KG1 (cell line): ENCODE results near the gene PLEKHA8.

ENCODE experiments used
- DNase-seq: peaks from one replicate; lab custom pipeline; 2025; lab: John Stamatoyannopoulos, UW

The PLEKHA8 gene

DNA sequence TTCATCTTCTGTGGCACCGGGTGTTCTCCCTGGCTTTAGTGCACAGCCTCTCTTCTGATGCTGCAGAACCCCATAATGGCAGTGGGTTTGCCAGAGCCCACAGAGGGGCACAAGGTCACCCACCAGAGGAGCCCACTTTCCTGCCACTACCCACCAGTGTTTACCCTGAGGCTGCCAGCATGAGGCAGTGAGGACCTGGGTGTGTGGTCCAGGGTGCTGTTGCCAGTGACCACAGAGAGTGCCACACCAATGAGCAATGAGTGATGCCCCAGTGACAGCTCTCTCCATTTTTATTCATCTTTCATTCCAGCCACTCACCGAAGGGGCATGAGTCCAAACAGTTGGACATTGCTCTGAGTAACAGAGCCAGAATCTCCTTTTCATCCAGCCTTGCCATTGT, 141.4 kb downstream of the PLEKHA8 start:
- no peak for DNase-seq

DNA sequence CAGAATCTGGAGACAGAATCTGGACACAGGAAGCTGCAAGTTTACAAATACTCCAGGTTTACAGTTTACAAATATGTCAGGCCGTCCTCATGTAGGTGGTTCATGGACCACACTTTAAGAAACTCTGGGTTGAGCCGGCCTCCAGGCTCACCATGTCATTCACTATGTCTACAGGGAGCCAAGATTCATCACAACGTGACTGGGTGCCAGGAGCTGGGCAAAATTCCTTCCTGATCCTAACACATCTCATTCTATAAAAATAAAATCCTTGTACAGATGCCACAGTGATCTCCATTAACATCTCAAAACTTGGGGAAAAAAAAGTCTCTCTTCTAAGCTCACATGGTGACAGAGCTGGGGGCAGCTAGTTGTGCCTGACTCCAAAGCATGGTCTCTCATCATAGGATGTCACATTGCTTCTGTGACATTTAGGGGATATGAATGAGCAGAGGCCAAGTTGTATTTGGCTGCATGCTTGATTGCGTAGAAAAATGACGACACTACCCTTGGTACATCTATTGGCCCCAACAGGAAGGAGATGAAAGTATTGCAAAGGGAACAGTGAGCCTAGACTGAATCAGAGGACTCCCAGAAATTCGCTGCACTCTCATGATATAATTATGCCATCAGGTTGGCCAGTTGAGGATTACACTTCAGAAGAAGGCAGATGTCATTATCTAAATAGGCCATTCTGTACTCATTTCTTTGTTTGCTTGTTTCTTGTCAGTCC, 142.4 kb downstream of the PLEKHA8 start:
- no peak for DNase-seq

GRCh38 chr7:30171766-30172447, 143.7 kb downstream of the PLEKHA8 start:
- DNase-seq: no peak

DNA sequence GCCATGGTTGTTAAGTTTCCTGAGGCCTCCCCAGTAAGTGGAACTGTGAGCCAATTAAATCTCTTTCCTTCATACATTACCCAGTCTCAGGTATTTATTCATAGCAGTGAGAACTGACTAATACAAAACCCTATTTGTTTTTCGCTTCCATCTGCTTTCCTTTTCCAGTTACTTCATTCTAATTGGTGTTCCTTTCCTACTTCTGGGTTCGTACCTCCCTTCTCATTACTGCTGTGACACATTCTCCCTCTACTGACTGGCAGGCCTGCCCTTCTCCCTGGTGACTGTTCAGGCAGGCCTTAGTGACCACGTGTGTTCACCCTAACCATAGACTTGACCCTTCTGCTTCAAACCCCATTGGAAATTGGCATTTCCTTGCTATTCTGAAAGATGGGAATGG, 144.2 kb downstream of the PLEKHA8 start:
- no peak for DNase-seq

DNA sequence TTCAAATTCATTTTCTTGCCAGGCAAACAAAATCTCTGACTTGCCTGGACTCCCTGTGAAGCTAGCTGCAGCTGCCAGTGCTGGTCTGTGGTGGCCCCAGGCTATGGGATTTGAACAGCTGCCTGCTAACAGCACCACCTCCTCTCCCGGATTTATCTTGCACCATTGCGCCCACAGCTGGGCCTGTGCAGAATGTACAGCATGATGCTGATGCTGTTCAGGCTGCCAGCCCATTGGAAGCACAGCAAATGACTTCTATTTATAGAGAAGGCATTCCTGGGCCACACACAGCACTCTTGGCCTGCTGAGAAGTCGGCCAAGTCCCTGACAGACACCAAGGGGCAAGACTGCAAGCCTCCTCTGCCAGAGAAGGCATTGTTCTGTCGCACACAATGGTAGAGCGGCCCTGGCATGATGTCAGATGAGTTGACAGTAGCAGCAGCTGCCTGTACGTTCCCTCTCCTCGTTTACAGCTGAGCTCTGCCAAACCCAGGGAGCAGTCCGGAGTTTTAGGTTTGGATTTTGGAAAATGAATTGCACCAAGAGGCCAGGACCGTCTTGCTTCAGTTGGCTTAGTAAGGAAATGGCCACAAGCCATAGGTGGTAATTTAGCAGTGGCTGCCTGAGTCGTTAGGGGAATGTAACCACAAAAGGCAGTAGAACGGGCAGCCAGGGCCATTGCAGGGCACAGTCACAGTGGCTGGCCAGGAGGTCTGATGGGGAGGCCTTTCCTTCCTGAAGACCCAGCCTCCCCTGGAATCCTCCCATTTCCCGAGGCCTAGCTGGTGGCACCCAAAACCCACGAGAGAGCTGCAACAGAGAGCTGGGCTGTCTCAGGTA, 145.1 kb downstream of the PLEKHA8 start:
- no peak for DNase-seq

- no peak for DNase-seq
Observed at GRCh38 chr7:30175180-30175579, 147.0 kb downstream of the PLEKHA8 start.

GRCh38 chr7:30175636-30176147, 147.5 kb downstream of the PLEKHA8 start:
- DNase-seq: no peak

DNA sequence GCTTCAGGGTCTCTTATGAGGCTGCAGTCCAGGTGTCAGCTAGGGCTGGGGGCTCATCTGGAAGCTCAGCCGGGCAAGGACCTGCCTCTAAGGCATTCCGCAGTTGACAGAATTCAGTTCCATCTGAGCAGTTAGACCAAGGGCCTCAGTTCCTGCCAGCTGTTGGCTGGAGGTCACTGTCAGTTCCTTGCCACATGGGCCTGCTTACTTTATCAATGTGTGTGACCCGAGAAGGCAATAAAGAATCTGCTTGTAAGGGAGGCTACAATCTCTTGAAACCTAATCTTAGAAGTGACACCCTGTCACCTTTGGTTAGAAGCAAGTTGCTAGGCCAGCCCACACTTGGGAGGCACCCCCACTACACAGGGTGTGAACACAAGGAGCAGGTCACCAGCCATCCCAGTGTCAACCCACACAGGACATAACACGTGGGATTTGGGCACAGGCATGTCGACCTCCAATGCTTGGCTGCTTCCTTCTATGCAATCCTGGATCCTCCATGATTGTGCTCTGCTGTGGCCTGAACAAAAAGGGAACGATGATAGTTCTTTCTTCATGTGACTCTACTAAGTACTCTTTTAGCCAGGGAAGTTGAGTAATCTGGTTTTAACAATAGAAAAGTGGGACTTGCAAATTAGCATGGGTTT, 148.4 kb downstream of the PLEKHA8 start:
- no peak for DNase-seq

GRCh38 chr7:30177186-30177585, 149.0 kb downstream of the PLEKHA8 start:
- no peak for DNase-seq

- no peak for DNase-seq
Observed at GRCh38 chr7:30177965-30178364, 149.8 kb downstream of the PLEKHA8 start.

- no peak for DNase-seq
Observed at GRCh38 chr7:30178748-30179436, 150.7 kb downstream of the PLEKHA8 start.
